GM21619 (cell line): ENCODE results near the gene CHM.
"Not testable (repeated sequence)": the region's sequence is repeated elsewhere in the genome, so short reads cannot be mapped to it uniquely, and the experiment has no call there.

ENCODE experiments used
- ATAC-seq: cut with Tn5 transposase; IDR thresholded peaks from one replicate; pipeline ENCODE4 v1.9.1; 2021; ENCODE audit not compliant: unreplicated experiment

The CHM gene

DNA sequence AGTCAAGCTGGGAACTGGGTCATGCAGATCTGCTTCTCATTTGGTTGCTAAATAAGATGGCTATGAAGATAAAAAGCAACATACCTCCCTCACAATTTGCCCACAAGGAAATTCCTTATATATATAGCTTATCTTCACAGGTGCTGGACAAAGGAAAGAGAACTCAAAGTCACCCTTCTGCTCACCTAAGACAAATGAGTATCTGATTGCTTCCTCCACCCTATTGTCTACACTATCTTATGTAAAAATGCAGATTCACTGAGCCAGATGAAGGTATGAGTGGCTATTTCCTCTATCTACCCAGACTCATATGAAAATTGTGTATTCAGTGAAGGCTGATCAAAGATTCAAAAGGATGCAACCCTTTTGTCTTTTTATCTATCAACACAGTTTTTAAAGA lies 50.8 kb downstream of the CHM start:
- no peak for ATAC-seq

GRCh38 chrX:85995641-85996040 lies 51.7 kb downstream of the CHM start:
- no peak for ATAC-seq

DNA sequence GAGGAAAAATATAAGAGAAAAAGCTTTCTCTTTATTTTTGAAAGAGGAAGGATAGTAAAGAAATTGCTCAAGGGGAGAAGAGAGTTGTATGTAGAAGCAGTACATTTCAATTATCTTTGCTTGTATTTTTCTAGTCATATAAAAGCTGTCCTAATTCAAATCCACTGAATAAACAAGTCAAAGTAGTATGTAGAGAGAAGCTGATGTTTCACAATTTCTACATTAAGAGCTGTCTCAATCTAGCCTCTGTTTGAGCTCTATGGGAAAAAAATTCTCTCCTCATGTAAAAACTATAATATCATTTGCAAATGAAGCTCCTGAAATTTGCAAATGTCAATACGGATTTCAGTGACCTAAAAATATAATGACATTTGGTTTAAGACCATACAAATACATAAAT lies 52.6 kb downstream of the CHM start:
- ATAC-seq = no peak

GRCh38 chrX:85994228-85994627 lies 53.1 kb downstream of the CHM start:
- no peak for ATAC-seq

DNA sequence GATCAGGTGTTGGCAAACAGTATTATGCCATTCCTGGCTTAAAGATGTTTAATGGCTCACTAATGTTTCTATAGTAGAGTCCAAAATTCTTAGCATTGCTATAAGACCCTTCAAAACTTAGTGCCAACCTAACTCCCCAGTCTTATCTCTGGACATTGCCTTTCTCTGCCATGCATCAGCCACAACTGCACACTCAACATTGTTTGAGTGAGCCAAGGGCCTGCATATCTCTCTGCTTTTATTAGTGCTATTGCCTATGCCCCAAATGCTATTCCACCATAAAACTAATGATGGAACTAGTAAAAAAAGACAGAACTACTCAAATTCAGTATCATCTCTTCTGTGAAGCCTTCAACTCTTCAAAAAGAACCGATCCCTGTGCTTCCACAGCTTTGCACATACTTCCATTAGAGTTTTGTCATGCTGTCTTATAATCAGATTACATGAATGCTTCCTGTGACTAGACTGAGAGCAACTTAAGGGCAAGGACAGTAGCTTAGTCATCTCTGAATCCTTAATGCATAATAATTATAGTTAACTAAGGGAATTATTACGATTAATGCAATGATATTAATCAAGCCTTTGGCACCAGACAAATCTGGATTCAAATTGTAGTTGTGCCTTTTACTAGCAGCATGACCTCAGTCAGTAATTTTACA lies 53.7 kb downstream of the CHM start:
- no peak for ATAC-seq

- ATAC-seq = no peak
These were observed 54.5 kb downstream of the CHM start for GRCh38 chrX:85992811-85993229.

- ATAC-seq = no peak
These were observed 59.0 kb downstream of the CHM start for GRCh38 chrX:85988353-85988752.

DNA sequence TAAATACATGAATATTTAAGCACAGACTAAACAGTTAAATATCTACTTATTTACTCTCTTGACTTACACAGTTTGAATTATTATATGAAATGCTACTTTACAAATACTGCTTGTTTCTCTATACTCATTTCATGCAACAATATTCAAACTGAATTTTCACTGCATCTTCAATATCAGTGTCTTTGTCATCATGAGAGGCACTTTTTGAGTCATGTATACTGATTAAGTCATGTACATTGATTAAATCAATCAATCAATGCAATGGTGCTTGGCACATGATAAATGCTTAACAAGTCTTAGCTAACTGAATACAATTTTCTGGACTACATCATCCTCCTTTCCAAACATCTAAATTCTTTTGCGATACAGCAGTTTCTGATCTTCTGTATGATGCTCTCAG lies 67.1 kb downstream of the CHM start:
- no peak for ATAC-seq

DNA sequence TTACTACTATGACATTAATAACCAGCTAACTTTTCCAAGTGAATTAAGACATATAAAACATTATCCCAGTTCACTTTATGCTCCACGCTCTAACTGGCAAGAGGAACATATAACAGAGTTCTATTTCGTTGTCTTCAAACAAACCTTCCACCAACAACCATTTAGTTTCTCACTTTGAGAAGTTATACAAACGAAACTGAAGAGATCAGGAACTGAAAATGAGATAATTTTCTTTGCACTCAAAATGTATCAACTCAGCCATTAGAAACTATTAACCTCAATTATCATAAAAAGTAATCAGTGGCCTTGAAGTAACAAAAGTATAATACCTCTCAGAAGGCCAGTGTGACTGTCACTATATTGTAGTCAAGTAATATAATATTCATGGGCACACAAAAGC lies 70.1 kb downstream of the CHM start:
- peak; percentile 84 for ATAC-seq

- ATAC-seq = not testable (repeated sequence)
These were observed 75.0 kb downstream of the CHM start for GRCh38 chrX:85972351-85972750.

DNA sequence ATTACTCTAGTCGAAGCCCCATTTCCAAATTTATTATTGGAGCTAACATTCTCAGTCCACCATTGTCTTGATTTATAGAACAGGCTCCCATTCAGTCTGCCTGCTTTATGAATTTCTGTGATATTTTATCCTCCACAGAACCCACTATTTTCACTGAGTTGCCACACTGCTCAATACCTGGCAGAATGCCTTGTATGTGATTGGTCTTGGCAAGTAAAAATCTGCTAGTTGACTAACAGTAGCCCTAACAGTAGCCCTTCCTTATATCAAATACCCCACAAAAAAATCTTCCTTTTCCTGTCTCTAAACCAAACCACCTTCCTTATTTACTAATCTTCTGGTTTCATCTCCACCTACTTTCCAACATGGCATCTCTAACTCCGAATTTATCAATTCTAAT lies 82.6 kb downstream of the CHM start:
- ATAC-seq = no peak

DNA sequence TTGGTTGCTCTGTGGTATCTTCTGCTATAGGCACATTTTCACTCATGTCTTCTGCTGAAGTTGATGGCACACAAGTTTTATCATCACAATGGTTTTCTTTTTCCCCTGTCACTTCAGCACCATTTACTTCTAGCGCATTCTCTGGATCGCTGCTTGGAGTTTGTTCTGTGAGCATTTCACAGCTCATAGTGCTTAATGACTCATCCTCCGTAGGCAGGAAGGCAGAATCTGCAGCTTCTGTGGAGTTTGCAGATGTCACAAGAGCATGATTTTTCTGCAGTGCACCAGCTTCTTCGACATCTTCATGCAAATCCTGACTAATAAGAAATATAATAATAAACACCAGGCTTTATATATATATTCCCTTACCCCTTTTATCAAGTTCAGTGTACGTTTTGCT lies 83.6 kb downstream of the CHM start:
- ATAC-seq = no peak

GRCh38 chrX:85955510-85955909 lies 91.8 kb downstream of the CHM start:
- ATAC-seq = no peak

DNA sequence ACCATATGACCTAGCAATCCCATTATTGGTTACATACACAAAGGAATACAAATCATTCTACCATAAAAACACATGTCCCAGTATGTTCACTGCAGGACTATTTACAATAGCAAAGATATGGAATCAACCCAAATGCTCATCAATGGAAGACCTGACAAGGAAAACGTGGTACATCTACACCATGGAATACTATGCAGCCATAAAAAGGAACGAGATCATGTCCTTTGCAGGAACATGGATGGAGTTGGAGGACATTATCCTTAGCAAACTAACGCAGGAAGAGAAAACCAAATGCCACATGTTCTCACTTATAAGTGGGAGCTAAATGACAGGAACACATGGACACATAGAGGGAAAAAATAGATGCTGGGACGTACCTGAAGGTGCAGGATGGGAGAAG lies 102.6 kb downstream of the CHM start:
- not testable (repeated sequence) for ATAC-seq

DNA sequence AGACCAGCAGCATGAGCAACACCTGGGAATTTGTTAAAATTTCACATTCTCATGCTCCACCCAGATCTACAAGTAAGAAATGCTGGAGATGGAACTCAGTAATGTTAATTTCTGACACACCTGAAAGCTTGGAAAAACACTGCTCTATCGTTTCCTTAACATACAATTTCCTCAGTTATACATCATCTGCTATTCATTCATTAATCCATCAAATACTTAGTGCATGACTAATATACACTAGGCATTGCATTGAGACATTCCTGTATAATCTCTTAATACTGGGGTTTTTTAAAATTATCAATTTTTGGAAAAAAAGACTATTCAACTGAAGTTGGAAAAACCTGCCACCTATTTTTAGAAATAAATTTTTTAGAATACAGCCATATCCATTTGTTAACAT lies 106.1 kb downstream of the CHM start:
- ATAC-seq = no peak

- ATAC-seq = not testable (repeated sequence)
These were observed 107.4 kb downstream of the CHM start for GRCh38 chrX:85939942-85940341.

DNA sequence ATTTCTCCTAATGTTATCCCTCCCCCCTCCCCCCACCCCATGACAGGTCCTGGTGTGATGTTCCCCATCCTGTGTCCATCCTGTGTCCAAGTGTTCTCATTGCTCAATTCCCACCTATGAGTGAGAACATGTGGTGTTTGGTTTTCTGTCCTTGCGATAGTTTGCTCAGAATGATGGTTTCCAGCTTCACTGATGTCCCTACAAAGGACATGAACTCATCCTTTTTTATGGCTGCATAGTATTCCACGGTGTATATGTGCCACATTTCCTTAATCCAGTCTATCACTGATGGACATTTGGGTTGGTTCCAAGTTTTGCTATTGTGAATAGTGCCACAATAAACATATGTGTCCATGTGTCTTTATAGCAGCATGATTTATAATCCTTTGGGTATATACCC lies 113.0 kb downstream of the CHM start:
- not testable (repeated sequence) for ATAC-seq

DNA sequence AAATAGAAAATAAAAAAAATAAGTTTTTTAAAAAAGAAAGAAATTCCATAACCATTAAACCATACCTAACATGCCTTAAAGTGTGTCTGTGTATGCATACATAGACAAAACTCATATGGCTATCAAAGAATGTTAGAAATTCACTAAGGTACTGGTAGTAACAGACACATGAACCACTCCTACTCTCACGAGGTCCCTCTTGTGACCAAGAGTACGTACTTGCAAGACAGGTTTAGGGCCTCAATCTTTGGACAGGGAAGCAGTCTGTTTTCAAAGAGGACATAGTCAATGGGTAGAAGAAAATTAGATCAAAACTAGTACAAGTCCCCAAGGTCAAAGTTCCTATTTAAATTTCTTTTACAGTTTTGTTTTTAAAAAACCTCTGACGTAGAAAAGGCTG lies 117.3 kb downstream of the CHM start:
- no peak for ATAC-seq

GRCh38 chrX:85928606-85929005 lies 118.8 kb downstream of the CHM start:
- no peak for ATAC-seq

- ATAC-seq = no peak
These were observed 119.6 kb downstream of the CHM start for GRCh38 chrX:85927740-85928139.

- ATAC-seq = no peak
These were observed 124.5 kb downstream of the CHM start for GRCh38 chrX:85922821-85923220.

- ATAC-seq = not testable (repeated sequence)
These were observed 130.6 kb downstream of the CHM start for GRCh38 chrX:85916656-85917280.

DNA sequence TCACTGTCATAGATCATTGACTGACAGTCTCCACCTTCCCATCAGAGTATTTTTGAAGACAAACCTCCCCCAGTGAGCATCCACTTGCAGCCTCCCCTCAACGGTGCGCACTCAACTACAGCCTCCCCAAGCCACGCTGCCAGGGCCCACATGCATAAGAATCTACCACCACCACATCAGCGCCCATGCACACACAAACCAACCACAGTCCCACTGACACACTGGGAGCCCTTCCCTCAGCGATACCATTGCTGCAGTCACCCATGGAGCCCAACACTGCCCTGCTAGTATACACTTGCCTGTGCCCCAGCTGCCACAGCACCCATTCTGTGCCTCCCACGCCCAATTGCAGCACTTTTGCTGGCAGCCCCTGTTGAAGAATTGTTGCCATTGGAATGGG lies 132.9 kb downstream of the CHM start:
- ATAC-seq = no peak
